ENCODE data around the gene CCDC149. TPM values are rescaled to one million over a fixed set of nuclear protein-coding genes. Genes with fewer than 3 reads are reported as not detected.
"Not testable (repeated sequence)": the region's sequence is repeated elsewhere in the genome, so short reads cannot be mapped to it uniquely, and the experiment has no call there.

CCDC149 gene
- total and polyA plus RNA-seq, 5 experiments from 2014 or later = 0.21 TPM; not detected in 4

- POLR2A ChIA-PET = no interaction called here
- peaks cover 0 to 15% (median 2%) of the 10 kb centered on the region in 3 donors for H3K36me3 Mint-ChIP-seq
- H3K9me3 Mint-ChIP-seq = peaks cover 0 to 16% (median 8%) of the 10 kb centered on the region in 9 donors
- ATAC-seq (no peak), DNase-seq (no peak)
- no peak overlapping the region for H3K27ac Mint-ChIP-seq
- peak overlapping the region in 8 of 10 donors; percentile 31 to 75 (median 52) for H3K4me3 Mint-ChIP-seq
- peaks cover 0 to 6% (median 5%) of the 10 kb centered on the region in 4 donors for H3K4me1 Mint-ChIP-seq
- peaks cover 16 to 76% (median 40%) of the 10 kb centered on the region in 5 donors for H3K27me3 Mint-ChIP-seq
These were observed 260 bp upstream of the CCDC149 start for GRCh38 chr4:24913119-24913485.

- no peak overlapping the region for H3K4me3 Mint-ChIP-seq
- H3K4me1 Mint-ChIP-seq = peaks cover 0 to 6% (median 5%) of the 10 kb centered on the region in 4 donors
- peaks cover 0 to 15% (median 2%) of the 10 kb centered on the region in 3 donors for H3K36me3 Mint-ChIP-seq
- no peak overlapping the region for H3K27ac Mint-ChIP-seq
- POLR2A ChIA-PET = no interaction called here
- H3K27me3 Mint-ChIP-seq = peaks cover 15 to 59% (median 30%) of the 10 kb centered on the region in 5 donors
- H3K9me3 Mint-ChIP-seq = peaks cover 0 to 21% (median 10%) of the 10 kb centered on the region in 9 donors
- DNase-seq (no peak), ATAC-seq (no peak)
These were observed 2.3 kb downstream of the CCDC149 start for GRCh38 chr4:24910499-24910898.

- Mint-ChIP-seq H3K36me3 (peaks cover 0 to 15% (median 2%) of the 10 kb centered on the region in 3 donors), H3K27me3 (peaks cover 15 to 57% (median 27%) of the 10 kb centered on the region in 5 donors), H3K9me3 (peaks cover 0 to 21% (median 9%) of the 10 kb centered on the region in 9 donors)
- H3K4me3 Mint-ChIP-seq, DNase-seq, ATAC-seq, H3K4me1 Mint-ChIP-seq, POLR2A ChIA-PET, H3K27ac Mint-ChIP-seq: not testable (repeated sequence)
These were observed 3.2 kb downstream of the CCDC149 start for GRCh38 chr4:24909606-24910005.

- POLR2A ChIA-PET = no interaction called here
- Mint-ChIP-seq H3K27me3 (peaks cover 0 to 1% (median 0%) of the 10 kb centered on the region in 5 donors), H3K27ac (no peak overlapping the region), H3K4me1 (no peaks in the 10 kb centered on the region), H3K9me3 (no peaks in the 10 kb centered on the region), H3K36me3 (no peaks in the 10 kb centered on the region), H3K4me3 (no peak overlapping the region)
- DNase-seq = no peak
- ATAC-seq = no peak
These were observed 15.2 kb downstream of the CCDC149 start for GRCh38 chr4:24897639-24898038.

- POLR2A ChIA-PET = no interaction called here
- no peak for ATAC-seq
- no peak for DNase-seq
- H3K4me3 Mint-ChIP-seq = no peak overlapping the region
- H3K27ac Mint-ChIP-seq = no peak overlapping the region
- no peaks in the 10 kb centered on the region for H3K9me3 Mint-ChIP-seq
- no peaks in the 10 kb centered on the region for H3K36me3 Mint-ChIP-seq
- H3K27me3 Mint-ChIP-seq = peaks cover 0 to 1% (median 0%) of the 10 kb centered on the region in 5 donors
- H3K4me1 Mint-ChIP-seq = no peaks in the 10 kb centered on the region
These were observed 15.9 kb downstream of the CCDC149 start for GRCh38 chr4:24896977-24897376.

GRCh38 chr4:24896056-24896455 is 16.8 kb downstream of the CCDC149 start:
- DNase-seq (no peak), ATAC-seq (no peak)
- no peak overlapping the region for H3K27ac Mint-ChIP-seq
- POLR2A ChIA-PET = interaction anchor here (0.6 kb wide), 1 partner anchor 91 kb away, joined by 4 read pairs; no protein-coding TSS in a partner anchor
- peaks cover 0 to 1% (median 0%) of the 10 kb centered on the region in 5 donors for H3K27me3 Mint-ChIP-seq
- no peaks in the 10 kb centered on the region for H3K36me3 Mint-ChIP-seq
- no peak overlapping the region for H3K4me3 Mint-ChIP-seq
- H3K9me3 Mint-ChIP-seq = no peaks in the 10 kb centered on the region
- H3K4me1 Mint-ChIP-seq = no peaks in the 10 kb centered on the region

- Mint-ChIP-seq H3K36me3 (no peaks in the 10 kb centered on the region), H3K4me1 (no peaks in the 10 kb centered on the region), H3K27me3 (peaks cover 0 to 1% (median 0%) of the 10 kb centered on the region in 5 donors), H3K9me3 (peaks cover 0 to 2% (median 0%) of the 10 kb centered on the region in 9 donors), H3K4me3 (no peak overlapping the region), H3K27ac (no peak overlapping the region)
- POLR2A ChIA-PET = no interaction called here
- ATAC-seq (no peak), DNase-seq (no peak)
These were observed 17.4 kb downstream of the CCDC149 start for GRCh38 chr4:24895461-24895860.

GRCh38 chr4:24894846-24895245 is 18.0 kb downstream of the CCDC149 start:
- H3K4me1 Mint-ChIP-seq = no peaks in the 10 kb centered on the region
- H3K9me3 Mint-ChIP-seq = peaks cover 0 to 2% (median 0%) of the 10 kb centered on the region in 9 donors
- ATAC-seq (no peak), DNase-seq (no peak)
- peaks cover 0 to 1% (median 0%) of the 10 kb centered on the region in 5 donors for H3K27me3 Mint-ChIP-seq
- no peaks in the 10 kb centered on the region for H3K36me3 Mint-ChIP-seq
- no peak overlapping the region for H3K4me3 Mint-ChIP-seq
- POLR2A ChIA-PET = no interaction called here
- H3K27ac Mint-ChIP-seq = no peak overlapping the region

- Mint-ChIP-seq H3K27ac (no peak overlapping the region), H3K4me1 (no peaks in the 10 kb centered on the region), H3K9me3 (peaks cover 0 to 2% (median 0%) of the 10 kb centered on the region in 9 donors), H3K4me3 (no peak overlapping the region), H3K27me3 (peaks cover 0 to 1% (median 0%) of the 10 kb centered on the region in 5 donors), H3K36me3 (no peaks in the 10 kb centered on the region)
- DNase-seq (no peak), ATAC-seq (no peak)
- POLR2A ChIA-PET = no interaction called here
These were observed 18.6 kb downstream of the CCDC149 start for GRCh38 chr4:24894243-24894642.

- ATAC-seq = no peak
- Mint-ChIP-seq H3K9me3 (peaks cover 0 to 2% (median 0%) of the 10 kb centered on the region in 9 donors), H3K36me3 (no peaks in the 10 kb centered on the region), H3K27ac (no peak overlapping the region), H3K4me1 (no peaks in the 10 kb centered on the region), H3K27me3 (peaks cover 0 to 6% (median 1%) of the 10 kb centered on the region in 5 donors), H3K4me3 (no peak overlapping the region)
- POLR2A ChIA-PET = no interaction called here
- DNase-seq = no peak
These were observed 20.1 kb downstream of the CCDC149 start for GRCh38 chr4:24892778-24893177.

GRCh38 chr4:24892278-24892677 is 20.6 kb downstream of the CCDC149 start:
- Mint-ChIP-seq H3K27ac (no peak overlapping the region), H3K4me3 (no peak overlapping the region), H3K36me3 (no peaks in the 10 kb centered on the region), H3K9me3 (peaks cover 0 to 2% (median 0%) of the 10 kb centered on the region in 9 donors), H3K4me1 (no peaks in the 10 kb centered on the region), H3K27me3 (peaks cover 0 to 10% (median 1%) of the 10 kb centered on the region in 5 donors)
- POLR2A ChIA-PET = no interaction called here
- no peak for ATAC-seq
- no peak for DNase-seq

GRCh38 chr4:24890561-24891126 is 22.2 kb downstream of the CCDC149 start:
- Mint-ChIP-seq H3K36me3 (no peaks in the 10 kb centered on the region), H3K9me3 (peaks cover 0 to 2% (median 0%) of the 10 kb centered on the region in 9 donors), H3K4me3 (no peak overlapping the region), H3K4me1 (no peaks in the 10 kb centered on the region), H3K27me3 (peaks cover 0 to 11% (median 1%) of the 10 kb centered on the region in 5 donors), H3K27ac (no peak overlapping the region)
- DNase-seq = no peak
- POLR2A ChIA-PET = interaction anchor here (0.6 kb wide), 1 partner anchor 29 kb away, joined by 3 read pairs; no protein-coding TSS in a partner anchor
- no peak for ATAC-seq

- DNase-seq (no peak), ATAC-seq (no peak)
- H3K4me3 Mint-ChIP-seq = no peak overlapping the region
- no peak overlapping the region for H3K27ac Mint-ChIP-seq
- no peaks in the 10 kb centered on the region for H3K36me3 Mint-ChIP-seq
- no peaks in the 10 kb centered on the region for H3K4me1 Mint-ChIP-seq
- POLR2A ChIA-PET = interaction anchor here (0.6 kb wide), 1 partner anchor 29 kb away, joined by 3 read pairs; no protein-coding TSS in a partner anchor
- peaks cover 0 to 11% (median 1%) of the 10 kb centered on the region in 5 donors for H3K27me3 Mint-ChIP-seq
- peaks cover 0 to 2% (median 0%) of the 10 kb centered on the region in 9 donors for H3K9me3 Mint-ChIP-seq
These were observed 22.9 kb downstream of the CCDC149 start for GRCh38 chr4:24889991-24890390.

Data from naive thymus-derived CD8-positive, alpha-beta T cell (primary cell).